ENCODE measurements around the gene MARCHF10. TPM values are rescaled to one million over a fixed set of nuclear protein-coding genes. Genes with fewer than 3 reads are reported as not detected.

MARCHF10 gene
- polyA plus RNA-seq, 3 donors = not detected

GRCh38 chr17:62775876-62776275, 32.2 kb downstream of the MARCHF10 start:
- Mint-ChIP-seq H3K36me3 (no peaks in the 10 kb centered on the region), H3K9me3 (peaks cover 3 to 15% (median 12%) of the 10 kb centered on the region in 7 donors), H3K4me3 (no peak overlapping the region), H3K27ac (no peak overlapping the region), H3K4me1 (no peaks in the 10 kb centered on the region), H3K27me3 (ENCODE audit: low read depth in 3 of 3) (peaks cover 0 to 6% (median 5%) of the 10 kb centered on the region in 3 donors)
- no peak overlapping the region for H2AFZ ChIP-seq (ENCODE audit: insufficient read depth, low read depth, low read length, poor library complexity, severe bottlenecking)
- no peaks in the 10 kb centered on the region for H3K79me2 ChIP-seq (ENCODE audit: insufficient read depth, low read length)
- intact Hi-C loops (cut with micrococcal nuclease) = no loop called here
- H3K4me1 ChIP-seq (ENCODE audit: control insufficient read depth in 1 of 2, insufficient read depth in 2 of 2, low read length in 2 of 2) = no peaks in the 10 kb centered on the region
- H3K4me2 ChIP-seq (replicated peaks; ENCODE audit: extremely low read depth, low read length, poor library complexity, severe bottlenecking) = no peak overlapping the region
- no peak overlapping the region for H3K4me3 ChIP-seq (replicated peaks in 1 of 3; ENCODE audit: low read depth in 2 of 3, low read length in 3 of 3)
- no peak overlapping the region for H3K27ac ChIP-seq (ENCODE audit: low read depth in 1 of 2, low read length in 2 of 2)
- H3K9ac ChIP-seq (ENCODE audit: insufficient read depth, low read length, poor library complexity, severe bottlenecking) = no peak overlapping the region
- 100% methylated on average over 1 of the region's 4 CpGs for WGBS (ENCODE audit: insufficient coverage)
- no peak for TF ChIP-seq CTCF (IDR thresholded peaks at IDR 0.05)
- H3K9me3 ChIP-seq (replicated peaks in 1 of 2; ENCODE audit: control insufficient read depth in 1 of 2, insufficient read depth in 1 of 2, low read length in 2 of 2) = peaks cover 0 to 9% of the 10 kb centered on the region in 2 donors
- no peak for DNase-seq
- no peaks in the 10 kb centered on the region for H4K20me1 ChIP-seq (ENCODE audit: insufficient read depth, low read length)
- no peaks in the 10 kb centered on the region for H3K27me3 ChIP-seq (ENCODE audit: control insufficient read depth in 2 of 2, insufficient read depth in 2 of 2, low read length in 2 of 2)
- H3K36me3 ChIP-seq (replicated peaks in 1 of 2; ENCODE audit: control insufficient read depth in 1 of 2, insufficient read depth in 2 of 2, low read length in 2 of 2) = no peaks in the 10 kb centered on the region

- H2AFZ ChIP-seq (ENCODE audit: insufficient read depth, low read depth, low read length, poor library complexity, severe bottlenecking) = no peak overlapping the region
- H4K20me1 ChIP-seq (ENCODE audit: insufficient read depth, low read length) = no peaks in the 10 kb centered on the region
- H3K27me3 ChIP-seq (ENCODE audit: control insufficient read depth in 2 of 2, insufficient read depth in 2 of 2, low read length in 2 of 2) = no peaks in the 10 kb centered on the region
- intact Hi-C loops (cut with micrococcal nuclease) = no loop called here
- Mint-ChIP-seq H3K27me3 (ENCODE audit: low read depth in 3 of 3) (peaks cover 0 to 6% (median 5%) of the 10 kb centered on the region in 3 donors), H3K4me3 (peak overlapping the region in 1 of 2 donors; percentile 40), H3K4me1 (no peaks in the 10 kb centered on the region), H3K27ac (no peak overlapping the region), H3K9me3 (peaks cover 3 to 19% (median 12%) of the 10 kb centered on the region in 7 donors), H3K36me3 (no peaks in the 10 kb centered on the region)
- peaks cover 0 to 9% of the 10 kb centered on the region in 2 donors for H3K9me3 ChIP-seq (replicated peaks in 1 of 2; ENCODE audit: control insufficient read depth in 1 of 2, insufficient read depth in 1 of 2, low read length in 2 of 2)
- no peak overlapping the region for H3K4me2 ChIP-seq (replicated peaks; ENCODE audit: extremely low read depth, low read length, poor library complexity, severe bottlenecking)
- no peaks in the 10 kb centered on the region for H3K36me3 ChIP-seq (replicated peaks in 1 of 2; ENCODE audit: control insufficient read depth in 1 of 2, insufficient read depth in 2 of 2, low read length in 2 of 2)
- H3K9ac ChIP-seq (ENCODE audit: insufficient read depth, low read length, poor library complexity, severe bottlenecking) = no peak overlapping the region
- no peak overlapping the region for H3K27ac ChIP-seq (ENCODE audit: low read depth in 1 of 2, low read length in 2 of 2)
- 61% methylated on average over 3 of the region's 5 CpGs for WGBS (ENCODE audit: insufficient coverage)
- no peaks in the 10 kb centered on the region for H3K4me1 ChIP-seq (ENCODE audit: control insufficient read depth in 1 of 2, insufficient read depth in 2 of 2, low read length in 2 of 2)
- TF ChIP-seq CTCF (IDR thresholded peaks at IDR 0.05) = no peak
- no peak overlapping the region for H3K4me3 ChIP-seq (replicated peaks in 1 of 3; ENCODE audit: low read depth in 2 of 3, low read length in 3 of 3)
- DNase-seq = no peak
- H3K79me2 ChIP-seq (ENCODE audit: insufficient read depth, low read length) = no peaks in the 10 kb centered on the region
Measured at GRCh38 chr17:62774338-62774737, 33.8 kb downstream of the MARCHF10 start.

Measured in CD14-positive monocyte (primary cell).